ENCODE measurements around the gene QKI. TPM values are rescaled to one million over a fixed set of nuclear protein-coding genes. Genes with fewer than 3 reads are reported as not detected.

Gene QKI
- total RNA-seq, 2 donors from 2014 or later, result 9.1 to 28.0 TPM

- Histone ChIP-seq H3K9ac (ENCODE audit: low read depth in 2 of 2, low read length in 2 of 2) (no peak overlapping the region), H3K4me1 (no peaks in the 10 kb centered on the region), H3K27me3 (no peaks in the 10 kb centered on the region), H3K9me3 (no peaks in the 10 kb centered on the region), H3K4me3 (no peak overlapping the region), H3K36me3 (no peaks in the 10 kb centered on the region), H3K27ac (no peak overlapping the region)
- no peak for DNase-seq
- intact Hi-C loops (cut with DNase I), result no loop called here
- no peak for TF ChIP-seq CTCF (IDR thresholded peaks at IDR 0.05)
Observed at GRCh38 chr6:163522033-163522432, 107.5 kb downstream of the QKI start.

GRCh38 chr6:163525926-163526325, 111.4 kb downstream of the QKI start:
- no peak overlapping the region for H3K27ac ChIP-seq
- no peaks in the 10 kb centered on the region for H3K9me3 ChIP-seq
- no peak overlapping the region for H3K9ac ChIP-seq (ENCODE audit: low read depth in 2 of 2, low read length in 2 of 2)
- H3K4me3 ChIP-seq, result no peak overlapping the region
- H3K4me1 ChIP-seq, result peaks cover 4% of the 10 kb centered on the region
- TF ChIP-seq CTCF (IDR thresholded peaks at IDR 0.05), result no peak
- H3K36me3 ChIP-seq, result no peaks in the 10 kb centered on the region
- H3K27me3 ChIP-seq, result no peaks in the 10 kb centered on the region
- intact Hi-C loops (cut with DNase I), result no loop called here
- DNase-seq, result no peak

- intact Hi-C loops (cut with DNase I), result no loop called here
- Histone ChIP-seq H3K27ac (no peak overlapping the region), H3K4me3 (no peak overlapping the region), H3K9me3 (no peaks in the 10 kb centered on the region), H3K4me1 (peaks cover 4% of the 10 kb centered on the region), H3K9ac (ENCODE audit: low read depth in 2 of 2, low read length in 2 of 2) (no peak overlapping the region), H3K27me3 (no peaks in the 10 kb centered on the region), H3K36me3 (no peaks in the 10 kb centered on the region)
- TF ChIP-seq CTCF (IDR thresholded peaks at IDR 0.05), result no peak
- no peak for DNase-seq
Observed at GRCh38 chr6:163526346-163526745, 111.8 kb downstream of the QKI start.

- DNase-seq, result no peak
- Histone ChIP-seq H3K4me1 (peaks cover 4% of the 10 kb centered on the region), H3K9ac (ENCODE audit: low read depth in 2 of 2, low read length in 2 of 2) (no peak overlapping the region), H3K27ac (no peak overlapping the region), H3K4me3 (no peak overlapping the region), H3K27me3 (no peaks in the 10 kb centered on the region), H3K36me3 (no peaks in the 10 kb centered on the region), H3K9me3 (no peaks in the 10 kb centered on the region)
- TF ChIP-seq CTCF (IDR thresholded peaks at IDR 0.05), result no peak
- intact Hi-C loops (cut with DNase I), result no loop called here
Observed at GRCh38 chr6:163527291-163527690, 112.8 kb downstream of the QKI start.

GRCh38 chr6:163529605-163530004, 115.1 kb downstream of the QKI start:
- Histone ChIP-seq H3K27me3 (no peaks in the 10 kb centered on the region), H3K4me3 (no peak overlapping the region), H3K9ac (ENCODE audit: low read depth in 2 of 2, low read length in 2 of 2) (no peak overlapping the region), H3K4me1 (peaks cover 4% of the 10 kb centered on the region), H3K36me3 (no peaks in the 10 kb centered on the region), H3K9me3 (no peaks in the 10 kb centered on the region), H3K27ac (no peak overlapping the region)
- DNase-seq, result no peak
- no peak for TF ChIP-seq CTCF (IDR thresholded peaks at IDR 0.05)
- intact Hi-C loops (cut with DNase I), result no loop called here

- DNase-seq, result no peak
- Histone ChIP-seq H3K9ac (ENCODE audit: low read depth in 2 of 2, low read length in 2 of 2) (no peak overlapping the region), H3K4me3 (no peak overlapping the region), H3K36me3 (no peaks in the 10 kb centered on the region), H3K9me3 (no peaks in the 10 kb centered on the region), H3K4me1 (peaks cover 4% of the 10 kb centered on the region), H3K27ac (no peak overlapping the region), H3K27me3 (no peaks in the 10 kb centered on the region)
- intact Hi-C loops (cut with DNase I), result no loop called here
- TF ChIP-seq CTCF (IDR thresholded peaks at IDR 0.05), result no peak
Observed at GRCh38 chr6:163530406-163530805, 115.9 kb downstream of the QKI start.

All from colonic mucosa (tissue), 4 donors.